ENCODE measurements around the gene STK32B.
A peak's percentile ranks its signal among the peaks of the same experiment; 100 is the strongest.

Gene STK32B

DNA sequence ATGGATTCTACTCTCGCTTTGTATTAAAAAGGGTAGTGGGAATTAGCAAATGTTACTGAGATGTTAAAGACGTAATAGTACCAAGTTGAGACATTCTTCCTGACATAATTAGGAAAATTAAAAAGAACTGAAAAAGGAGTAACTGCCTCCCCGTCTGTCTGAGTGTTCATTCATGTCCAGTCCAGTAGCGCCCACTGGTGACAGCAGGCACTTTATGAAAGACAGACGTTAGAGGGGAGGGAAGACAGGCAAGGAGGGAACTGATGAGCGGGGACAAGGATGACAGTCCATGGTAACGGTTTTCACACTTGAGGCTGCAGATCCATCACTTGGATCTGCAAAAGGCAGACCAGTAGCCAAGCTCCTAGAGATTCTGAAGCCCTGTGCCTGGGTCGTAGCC, 326.7 kb downstream of the STK32B start:
- no peak for FAIRE-seq

DNA sequence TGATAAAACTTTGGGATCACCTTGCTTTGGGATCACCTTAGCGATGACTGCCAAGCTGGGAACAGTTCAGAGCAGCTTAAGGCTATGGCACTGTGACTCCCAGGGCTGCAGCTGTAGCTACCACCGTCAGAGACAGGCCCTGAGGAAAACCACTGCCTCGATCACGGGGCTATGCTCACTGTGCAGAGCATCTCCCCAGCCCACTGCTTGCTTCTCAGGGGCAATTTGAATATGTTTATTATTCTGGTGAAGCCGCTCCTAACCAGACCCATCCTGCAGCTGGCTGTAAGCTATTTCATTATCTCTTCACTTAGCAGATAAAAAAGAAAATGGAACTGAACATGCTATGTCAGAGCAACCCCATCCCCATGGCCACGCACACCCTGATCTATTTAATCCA, 328.6 kb downstream of the STK32B start:
- no peak for FAIRE-seq
- DNase-seq (ENCODE audit: insufficient read length, low spot score) = no peak

More for the DNA sequence above, 326.7 kb downstream of the STK32B start:
- no peak for DNase-seq (ENCODE audit: insufficient read length, low spot score)

DNA sequence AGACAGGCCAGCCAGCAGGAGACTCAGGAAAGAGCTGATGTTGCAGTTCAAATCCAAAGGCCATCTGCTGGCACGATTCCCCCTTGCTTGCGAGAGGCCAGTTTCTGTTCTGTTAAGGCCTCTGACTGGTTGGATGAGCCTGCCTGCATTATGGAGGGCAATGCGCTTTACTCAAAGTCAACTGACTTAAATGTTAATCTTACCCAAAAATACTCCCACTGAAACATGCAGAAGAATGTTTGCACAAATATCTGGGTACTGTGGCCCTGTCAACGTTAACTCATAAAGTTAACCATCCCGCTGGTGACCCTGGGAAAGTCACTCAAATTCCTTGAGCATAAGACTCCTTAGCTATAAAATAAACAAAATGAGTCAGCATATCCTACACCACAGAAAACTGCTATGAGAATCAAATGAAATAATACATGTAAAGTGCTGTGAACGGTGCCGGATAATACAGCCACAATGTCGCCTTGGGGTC, 330.7 kb downstream of the STK32B start:
- FAIRE-seq = no peak
- DNase-seq (ENCODE audit: insufficient read length, low spot score) = no peak

DNA sequence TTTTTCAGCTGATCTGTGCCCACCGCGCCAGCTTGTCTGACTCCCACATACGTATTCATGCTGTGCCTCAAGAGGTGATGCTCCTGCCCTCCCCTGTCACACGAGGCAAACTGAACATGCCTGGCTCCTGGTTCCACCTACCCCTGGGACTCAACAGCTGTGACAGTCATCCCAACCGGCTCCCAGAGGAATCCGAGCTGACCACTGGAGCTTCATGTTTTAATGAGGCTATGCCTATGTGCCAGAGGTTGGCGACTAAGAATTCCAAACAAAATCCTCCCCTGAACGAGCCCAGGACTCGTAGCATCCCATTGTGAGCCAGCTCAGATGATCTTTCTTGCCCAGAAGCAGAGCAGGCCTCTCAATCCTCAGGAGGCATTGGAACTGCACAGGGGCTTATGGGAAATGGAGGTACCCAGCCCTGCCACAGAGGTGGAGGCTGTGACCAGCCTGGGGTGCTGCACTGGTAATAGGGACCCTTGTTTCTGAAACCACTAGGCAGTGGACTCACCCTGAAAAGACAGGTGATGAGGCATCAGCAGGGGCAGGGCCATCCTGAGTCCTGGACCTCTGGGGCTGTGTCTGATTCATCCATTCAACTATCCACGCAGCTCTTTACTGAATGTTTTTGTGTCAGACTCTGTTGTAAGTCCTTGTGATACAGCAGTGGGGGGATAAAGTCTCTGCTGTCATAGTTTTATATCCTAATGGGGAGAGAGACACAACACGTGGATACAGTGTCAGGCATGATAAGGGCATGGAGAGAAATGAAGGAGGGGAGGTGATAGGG, 332.1 kb downstream of the STK32B start:
- FAIRE-seq = no peak
- DNase-seq (ENCODE audit: insufficient read length, low spot score) = no peak

DNA sequence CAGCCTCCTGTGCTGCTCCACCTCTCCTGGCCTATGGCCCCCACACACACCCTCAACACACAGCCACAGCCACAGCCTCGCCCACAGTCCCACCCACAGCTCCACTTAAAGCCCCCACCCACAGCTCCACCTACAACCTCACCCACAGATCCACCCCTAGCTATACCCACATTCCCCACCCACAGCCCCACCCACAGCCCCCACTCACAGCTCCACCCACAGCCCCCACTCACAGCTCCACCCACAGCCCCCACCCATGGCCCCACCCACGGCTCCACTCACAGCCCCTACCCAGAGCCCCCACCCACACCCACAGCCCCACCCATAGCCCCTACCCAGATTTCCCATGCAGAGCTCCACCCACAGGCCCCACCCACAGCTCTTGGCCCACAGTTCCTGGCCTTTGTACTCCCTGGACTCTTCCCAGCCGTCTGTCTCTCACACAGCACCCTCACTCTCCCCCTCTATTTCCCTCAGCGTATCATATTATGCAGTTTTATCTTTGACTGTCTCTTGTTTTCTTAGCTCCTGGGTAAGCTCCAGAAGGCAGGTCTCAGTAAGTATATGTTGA, 334.5 kb downstream of the STK32B start:
- no peak for FAIRE-seq

DNA sequence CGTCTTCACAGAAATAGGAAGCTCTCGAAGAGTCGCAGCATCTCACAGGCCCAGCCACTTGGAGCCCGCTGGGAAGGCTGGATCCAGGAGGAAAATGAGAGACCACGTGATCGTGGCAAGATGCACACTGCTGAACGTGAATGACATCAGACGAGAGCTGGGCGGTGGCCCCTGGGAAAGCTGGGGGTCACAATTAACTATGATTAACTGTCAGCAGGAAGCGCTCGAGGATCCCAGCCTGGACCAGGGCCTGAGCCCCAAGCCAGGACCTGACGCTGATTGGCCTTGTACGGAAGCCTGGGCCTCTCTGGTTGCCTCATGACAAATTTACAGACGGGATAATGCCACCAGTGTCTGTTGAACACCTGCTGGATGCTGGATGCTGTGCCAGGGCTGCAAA, 335.6 kb downstream of the STK32B start:
- FAIRE-seq = no peak
- no peak for DNase-seq (ENCODE audit: insufficient read length, low spot score)

More for the DNA sequence above, 334.5 kb downstream of the STK32B start:
- DNase-seq (ENCODE audit: insufficient read length, low spot score) = no peak

DNA sequence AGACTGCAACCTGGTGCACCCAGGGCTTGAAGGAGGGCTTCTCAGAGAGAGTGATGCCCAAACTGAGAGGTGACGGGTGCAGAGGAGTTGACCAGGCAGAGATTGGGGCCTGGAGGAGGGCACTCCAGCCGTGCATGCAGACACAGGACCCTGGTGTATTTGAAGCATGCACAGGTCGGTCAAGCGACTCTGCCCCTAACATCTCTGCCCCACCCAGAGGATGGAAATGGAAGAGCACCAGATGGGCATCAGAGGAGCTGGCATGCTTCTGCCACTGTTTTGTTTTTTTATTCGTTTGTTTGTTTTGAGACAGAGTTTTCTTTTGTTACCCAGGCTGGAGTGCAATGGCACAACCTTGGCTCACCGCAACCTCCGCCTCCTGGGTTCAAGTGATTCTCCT, 336.2 kb downstream of the STK32B start:
- DNase-seq (ENCODE audit: insufficient read length, low spot score) = no peak
- FAIRE-seq = no peak

DNA sequence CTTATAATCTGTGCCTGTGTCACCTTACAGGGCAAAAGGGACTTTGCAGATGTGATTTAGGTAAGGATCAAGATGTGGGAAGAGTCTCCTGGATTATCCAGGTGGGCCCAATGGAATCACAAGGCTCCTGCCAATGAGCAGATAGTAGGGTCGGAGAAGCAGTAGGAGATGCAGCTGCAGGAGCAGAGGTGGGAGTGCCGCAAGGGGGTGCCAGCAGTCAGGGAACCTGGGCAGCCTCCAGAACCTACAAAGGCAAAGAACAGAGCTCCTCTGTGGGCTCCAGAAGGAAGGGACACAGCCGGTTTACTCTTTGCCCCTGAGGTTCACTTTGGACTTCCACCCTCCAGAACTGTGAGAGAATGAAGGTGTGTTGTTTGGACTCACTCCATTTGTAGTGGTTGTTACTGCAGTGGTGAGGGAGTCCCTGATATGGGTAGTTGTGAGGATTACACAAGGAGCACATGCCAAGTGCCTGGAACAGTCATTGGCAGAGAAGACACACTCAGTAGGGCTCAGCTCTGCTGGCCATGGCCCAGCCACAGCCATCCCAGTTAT, 338.6 kb downstream of the STK32B start:
- DNase-seq (ENCODE audit: insufficient read length, low spot score) (no peak), FAIRE-seq (no peak)

DNA sequence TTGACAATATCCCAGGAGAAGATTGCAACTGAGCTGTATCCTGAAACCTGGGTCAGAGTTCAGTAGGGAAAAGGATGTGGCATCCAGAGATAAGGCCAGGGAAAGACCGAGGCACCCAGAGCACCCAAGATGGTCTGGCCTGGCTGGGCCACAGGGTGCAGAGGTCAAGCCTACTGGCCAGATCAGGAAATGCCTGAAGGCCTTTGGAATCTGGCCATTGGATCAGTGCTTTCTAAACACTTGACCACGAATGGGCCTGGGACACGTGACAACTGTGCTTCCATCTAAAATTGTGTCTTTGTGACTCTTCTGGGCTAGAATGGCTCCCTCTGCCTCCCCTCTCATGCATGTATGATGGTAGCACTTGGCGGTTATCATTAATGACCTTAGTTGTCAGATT, 340.2 kb downstream of the STK32B start:
- no peak for DNase-seq (ENCODE audit: insufficient read length, low spot score)
- FAIRE-seq = no peak

DNA sequence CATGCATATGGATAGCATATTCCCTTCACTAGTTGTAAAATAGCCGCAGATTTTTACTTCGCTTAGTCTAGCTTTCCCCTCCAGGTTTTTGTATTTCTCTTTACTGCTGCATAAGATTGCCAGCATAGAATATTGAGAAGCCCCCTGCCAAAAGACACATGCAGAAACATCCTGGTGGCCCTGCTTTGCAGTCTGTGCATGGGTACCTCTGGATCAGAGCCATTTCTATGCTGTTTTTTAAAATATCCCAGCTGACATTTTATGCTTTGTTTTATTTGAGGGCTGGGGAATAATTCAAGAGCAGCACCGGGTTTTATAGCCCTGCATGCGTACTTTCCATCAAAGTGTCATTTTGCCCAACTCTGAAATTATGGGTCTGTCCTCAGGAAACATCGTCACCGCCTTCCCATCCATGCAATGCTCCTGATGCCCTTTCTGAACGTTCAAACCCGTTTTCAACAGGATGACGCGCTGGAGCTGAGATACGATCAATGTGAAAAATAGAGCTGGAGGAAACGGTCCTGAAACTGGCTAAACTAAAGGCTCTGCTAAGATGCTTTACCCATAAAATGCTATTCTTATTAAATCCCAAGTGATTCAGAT, 342.7 kb downstream of the STK32B start:
- FAIRE-seq (no peak), DNase-seq (ENCODE audit: insufficient read length, low spot score) (no peak)

DNA sequence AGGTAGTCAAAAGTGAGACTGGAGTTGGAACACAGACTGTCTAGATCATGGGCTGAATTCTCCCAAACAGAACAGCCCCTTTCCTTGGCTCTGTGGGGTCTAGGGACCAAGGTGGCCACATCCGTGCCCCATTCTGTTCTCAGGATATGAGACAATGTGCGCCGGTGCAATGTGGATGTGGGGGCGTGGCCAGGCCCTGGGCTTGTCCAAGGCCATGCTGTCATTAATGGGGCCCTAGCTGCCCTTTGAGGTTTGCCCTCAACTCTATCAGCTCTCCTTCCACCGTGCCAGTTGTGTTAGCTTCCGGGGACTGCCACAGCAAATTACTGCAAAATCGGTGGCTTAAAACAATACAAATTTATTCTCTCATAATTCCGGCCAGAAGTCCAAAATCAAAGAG, 344.5 kb downstream of the STK32B start:
- FAIRE-seq (no peak), DNase-seq (ENCODE audit: insufficient read length, low spot score) (no peak)

DNA sequence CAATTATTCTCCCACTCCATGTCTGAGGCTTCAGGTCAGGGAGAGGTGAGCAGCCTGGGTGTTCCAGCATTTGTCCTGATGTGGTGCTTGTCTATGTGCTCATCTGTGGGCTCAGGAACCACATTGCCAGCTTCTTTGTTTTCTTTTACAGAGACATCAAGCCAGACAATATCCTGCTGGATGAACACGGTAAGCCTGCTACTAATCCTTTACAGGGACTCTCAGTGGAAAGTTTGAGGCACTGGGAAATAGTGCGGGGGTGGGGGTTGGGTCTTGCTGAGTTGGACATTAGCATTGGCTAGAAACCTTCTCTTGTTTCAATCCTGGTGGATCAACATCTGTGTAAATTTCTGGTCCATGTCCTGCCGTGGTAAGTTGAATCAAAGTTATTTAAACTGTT, 346.8 kb downstream of the STK32B start:
- no peak for FAIRE-seq
- DNase-seq (ENCODE audit: insufficient read length, low spot score) = no peak

DNA sequence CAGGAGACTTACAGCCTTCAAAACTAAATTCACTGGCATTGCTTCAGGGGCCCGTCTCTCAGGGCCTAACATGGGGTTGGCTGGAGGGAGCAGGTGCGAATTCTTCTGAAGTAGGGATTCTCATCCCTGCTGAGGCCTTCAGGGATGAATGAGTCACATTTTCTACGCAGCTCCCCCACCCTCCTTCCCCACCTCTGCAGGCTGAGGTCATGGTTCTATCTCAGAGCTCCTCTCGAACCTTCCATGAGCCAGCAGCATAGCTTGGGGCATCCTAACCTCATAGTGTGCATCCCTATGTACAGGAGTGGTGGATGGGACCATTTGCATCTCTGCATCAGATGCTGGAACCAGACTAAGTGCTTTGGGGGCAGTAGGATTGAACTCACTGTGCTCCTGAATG, 347.8 kb downstream of the STK32B start:
- FAIRE-seq (no peak), DNase-seq (ENCODE audit: insufficient read length, low spot score) (no peak)

DNA sequence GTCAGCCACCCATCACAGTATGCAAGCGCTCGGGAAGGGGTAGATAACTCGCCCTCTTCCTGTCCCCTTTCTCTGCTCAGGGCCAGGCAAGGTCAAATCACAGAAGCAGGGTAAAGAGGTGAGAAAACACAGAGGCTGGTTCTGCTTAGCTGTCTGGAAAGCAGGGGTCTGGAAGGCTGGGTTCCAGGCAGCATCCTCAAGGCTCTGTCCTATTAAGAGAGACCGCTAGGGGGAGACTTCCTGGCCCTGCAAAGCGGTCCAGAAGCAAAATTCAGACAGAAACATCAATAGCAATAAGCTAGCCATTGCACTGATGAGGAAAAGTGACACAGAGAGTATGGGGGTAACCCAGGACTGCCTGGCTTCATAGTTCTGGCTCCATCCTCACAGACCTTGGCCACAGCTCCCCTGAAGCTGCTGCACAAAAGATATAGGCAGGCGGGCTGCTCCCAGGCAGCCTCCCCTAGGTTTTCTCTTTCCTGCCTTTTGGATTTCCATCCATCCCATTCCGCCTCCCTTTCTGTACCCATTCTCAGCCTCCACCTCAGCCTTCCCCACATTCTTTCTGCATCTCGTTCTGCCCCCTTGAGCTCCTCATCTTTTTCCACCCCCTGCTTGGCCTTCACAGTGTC, 348.6 kb downstream of the STK32B start:
- FAIRE-seq (no peak), DNase-seq (ENCODE audit: insufficient read length, low spot score) (peak; percentile 23)

DNA sequence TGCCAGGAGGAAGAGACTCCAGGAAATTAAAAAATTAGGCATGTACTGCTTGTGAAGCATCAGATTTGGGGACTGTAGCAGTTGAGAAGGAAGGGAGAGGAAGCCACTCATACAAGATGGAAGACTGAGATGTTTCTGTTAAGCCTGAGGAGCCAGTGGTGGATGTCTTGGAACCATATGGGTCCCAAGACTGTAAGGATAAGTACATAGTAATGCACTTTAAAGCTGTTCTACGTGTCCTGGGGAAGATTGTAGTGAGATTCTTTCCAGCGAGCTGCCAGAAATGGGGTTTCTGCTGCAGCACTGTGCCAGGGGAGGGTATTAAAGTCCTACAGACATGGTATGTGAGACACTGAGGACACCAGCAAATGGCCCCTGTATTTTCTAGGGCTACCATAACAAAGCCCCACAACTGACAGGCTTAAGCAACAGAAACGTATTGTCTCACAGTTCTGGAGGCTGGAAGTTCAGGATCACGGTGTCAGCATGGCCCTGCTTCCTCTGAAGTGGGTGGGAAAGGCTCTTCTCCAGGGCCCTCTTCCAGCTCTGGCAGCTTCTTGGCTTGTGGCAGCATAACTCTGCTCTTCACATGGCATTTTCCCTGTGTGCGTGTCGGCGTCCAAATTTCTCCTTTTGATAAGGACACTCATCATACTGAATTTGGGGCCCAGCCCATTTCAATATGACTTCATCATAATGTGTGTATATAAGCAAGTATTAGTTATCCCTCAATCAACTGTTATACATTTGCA, 352.6 kb downstream of the STK32B start:
- FAIRE-seq = no peak
- no peak for DNase-seq (ENCODE audit: insufficient read length, low spot score)

DNA sequence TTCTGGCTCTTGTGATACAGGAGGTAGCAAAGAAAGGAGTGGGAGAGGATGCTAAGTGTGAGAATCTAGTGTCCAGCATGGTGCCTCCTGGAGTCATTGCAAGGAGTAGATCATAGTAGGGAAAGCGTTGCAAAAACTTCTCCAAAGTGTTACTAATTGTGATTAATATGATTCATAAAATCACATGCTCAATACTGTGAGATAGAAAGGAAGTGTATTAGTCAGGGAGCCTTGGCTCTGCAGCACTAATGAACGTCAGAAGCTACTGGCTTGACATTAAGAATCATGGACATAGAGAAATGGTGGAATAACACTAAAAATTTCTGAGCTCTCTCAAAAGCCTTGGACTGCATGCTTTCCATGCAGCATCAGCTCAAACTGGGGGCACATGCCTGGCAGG, 358.0 kb downstream of the STK32B start:
- FAIRE-seq (no peak), DNase-seq (ENCODE audit: insufficient read length, low spot score) (no peak)

DNA sequence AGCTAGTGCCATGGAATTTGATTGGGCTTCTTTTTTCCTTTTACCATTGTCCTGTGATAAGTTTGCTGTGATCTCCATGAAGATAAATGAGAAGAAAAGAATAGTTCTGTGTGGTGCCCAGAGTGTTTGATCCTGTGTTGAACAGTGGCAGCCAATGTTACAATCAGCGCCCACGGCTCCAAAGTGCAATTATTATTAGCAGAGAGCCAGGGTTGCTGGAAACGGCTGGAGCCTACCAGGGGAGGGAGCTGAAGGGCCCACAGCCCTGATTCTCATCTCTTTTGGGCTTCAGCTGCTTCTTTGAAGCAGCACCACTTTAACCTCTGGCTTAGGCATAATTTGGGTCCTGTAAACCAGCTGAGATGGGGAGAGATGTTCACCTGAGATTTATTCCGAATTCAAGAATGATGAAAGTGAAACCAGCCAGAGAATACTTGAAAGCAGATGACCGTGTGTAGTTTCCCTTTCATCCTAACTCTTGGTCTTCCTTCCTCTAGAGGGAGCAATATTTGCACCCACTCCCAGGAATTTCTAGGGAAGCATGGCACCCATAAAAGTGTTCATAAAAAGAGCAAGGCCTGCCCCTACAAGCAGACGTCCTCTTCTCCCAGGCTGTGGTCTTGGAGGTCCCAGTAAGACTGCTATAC, 358.8 kb downstream of the STK32B start:
- FAIRE-seq (no peak), DNase-seq (ENCODE audit: insufficient read length, low spot score) (no peak)

DNA sequence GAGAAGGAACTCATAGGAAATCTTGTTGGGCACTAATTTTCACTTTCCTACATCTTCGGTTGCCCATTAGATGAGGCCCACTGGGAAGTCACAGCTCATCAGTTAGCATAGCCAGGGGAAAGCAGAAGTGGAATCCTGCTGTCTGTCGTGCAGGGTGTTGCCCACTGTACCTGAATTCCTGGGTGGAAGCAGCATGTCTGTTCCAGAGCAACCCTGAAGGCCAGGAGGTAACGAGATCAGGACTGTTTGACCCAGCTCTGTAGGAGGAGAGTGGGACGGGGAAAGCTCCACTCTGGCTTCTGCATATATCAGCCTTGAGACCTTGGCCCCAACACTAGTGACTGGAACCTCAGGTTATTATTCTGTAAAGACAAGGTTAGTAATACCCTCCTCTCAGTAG, 361.0 kb downstream of the STK32B start:
- DNase-seq (ENCODE audit: insufficient read length, low spot score) (no peak), FAIRE-seq (no peak)

DNA sequence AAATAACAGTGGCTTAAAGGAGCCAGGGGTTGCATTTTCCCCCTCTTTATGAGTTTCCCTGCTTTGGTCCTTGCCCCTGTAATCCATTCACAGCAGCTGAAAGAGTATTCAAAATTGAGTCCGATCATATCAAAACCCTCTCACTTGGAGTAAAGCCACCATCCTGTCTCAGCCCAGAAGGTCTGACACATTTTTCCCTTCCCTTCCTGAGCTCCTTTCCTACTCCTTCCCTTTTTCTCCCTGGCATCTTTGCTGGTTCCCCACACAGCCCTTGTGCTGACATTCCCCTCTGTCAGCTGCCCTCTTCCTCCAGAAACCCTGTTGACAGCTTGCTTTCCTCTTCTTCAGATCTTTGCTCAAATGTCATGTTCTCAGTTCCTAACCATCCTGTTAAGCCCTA, 361.5 kb downstream of the STK32B start:
- DNase-seq (ENCODE audit: insufficient read length, low spot score) = no peak
- FAIRE-seq = no peak

DNA sequence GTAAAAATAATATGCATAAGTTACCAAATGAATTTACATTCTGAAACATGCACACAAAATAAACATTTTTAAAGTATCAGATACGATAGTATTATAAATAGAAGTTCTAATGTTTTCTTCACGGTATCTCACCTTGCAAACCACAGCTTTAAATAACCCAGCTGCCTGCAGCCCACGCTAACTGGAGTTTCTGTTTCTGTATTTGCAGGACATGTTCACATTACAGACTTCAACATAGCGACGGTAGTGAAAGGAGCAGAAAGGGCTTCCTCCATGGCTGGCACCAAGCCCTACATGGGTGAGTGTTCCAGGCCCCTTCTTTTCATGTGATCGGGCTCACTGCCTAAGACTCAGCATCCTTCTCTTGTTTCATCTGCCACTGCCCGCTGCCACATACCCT, 365.4 kb downstream of the STK32B start:
- FAIRE-seq = no peak
- no peak for DNase-seq (ENCODE audit: insufficient read length, low spot score)
